Measurements from ENCODE around the gene CELF2. TPM values are rescaled to one million over a fixed set of nuclear protein-coding genes. Genes with fewer than 3 reads are reported as not detected.

CELF2 gene
- total RNA-seq, 1 experiment from 2014 or later: 28.7 TPM

- Histone ChIP-seq H3K4me2 (ENCODE audit: insufficient read depth, insufficient read length, low read length) (no peak overlapping the region), H3K4me1 (ENCODE audit: insufficient read depth, low read length) (no peaks in the 10 kb centered on the region), H3K27ac (ENCODE audit: insufficient read length, low read depth, low read length) (no peak overlapping the region), H2BK5ac (ENCODE audit: insufficient read length, low read length) (no peak overlapping the region), H3K23me2 (ENCODE audit: insufficient read length, low read depth, low read length, poor library complexity, severe bottlenecking) (no peaks in the 10 kb centered on the region), H3K9me3 (ENCODE audit: control insufficient read depth, low read depth, low read length) (no peaks in the 10 kb centered on the region), H4K91ac (ENCODE audit: insufficient read length, low read depth, low read length) (no peak overlapping the region), H2BK120ac (ENCODE audit: low read depth, low read length, poor library complexity, severe bottlenecking) (no peak overlapping the region), H3K79me1 (ENCODE audit: insufficient read depth, low read depth, low read length, poor library complexity, severe bottlenecking) (no peaks in the 10 kb centered on the region), H3K4ac (ENCODE audit: low read depth, low read length) (no peak overlapping the region), H3K18ac (ENCODE audit: insufficient read length, low read depth, low read length) (no peak overlapping the region), H3K23ac (ENCODE audit: insufficient read length, low read depth, low read length) (no peak overlapping the region), H2BK15ac (ENCODE audit: low read depth, low read length) (no peak overlapping the region), H2BK20ac (ENCODE audit: low read depth, low read length, poor library complexity, severe bottlenecking) (no peak overlapping the region), H3K14ac (ENCODE audit: insufficient read depth, low read length) (no peak overlapping the region), H3K9ac (ENCODE audit: extremely low read depth, insufficient read length, low read length) (no peak overlapping the region), H3T11ph (ENCODE audit: low read length) (no peak overlapping the region), H2AK5ac (ENCODE audit: insufficient read length, low read length) (no peak overlapping the region), H3K79me2 (ENCODE audit: insufficient read depth, low read length) (0 out of 2 replicates have a peak, but pooled peaks cover 2% of the 10 kb centered on the region), H4K8ac (replicated peaks; ENCODE audit: insufficient read length, low read depth, low read length) (no peak overlapping the region), H4K20me1 (ENCODE audit: control insufficient read depth, insufficient read depth, insufficient read length) (no peaks in the 10 kb centered on the region), H4K5ac (ENCODE audit: insufficient read length, low read depth, low read length) (no peak overlapping the region), H3K56ac (ENCODE audit: insufficient read length, low read depth, low read length) (no peak overlapping the region), H2AFZ (ENCODE audit: low read length) (no peak overlapping the region), H3K27me3 (ENCODE audit: insufficient read depth, low read length) (no peaks in the 10 kb centered on the region), H2BK12ac (ENCODE audit: insufficient read length, low read depth, low read length) (no peak overlapping the region)
- Mint-ChIP-seq H3K36me3 (ENCODE audit: insufficient read depth in 1 of 3, low read depth in 3 of 3) (peaks cover 0 to under 1% (median under 1%) of the 10 kb centered on the region in 3 experiments; a peak in 1 of 7 replicates), H3K27ac (no peak overlapping the region), H3K27me3 (ENCODE audit: low read depth) (no peaks in the 10 kb centered on the region), H3K4me3 (no peak overlapping the region), H3K9me3 (peaks cover 0 to under 1% of the 10 kb centered on the region in 2 experiments; a peak in 2 of 5 replicates), H3K4me1 (peaks cover 17% of the 10 kb centered on the region in 2 experiments)
- WGBS (ENCODE audit: extremely low coverage, insufficient read length, low lambda C conversion rate): no CpG with 5 or more reads among the region's 3 CpGs
- no peak for TF ChIP-seq CTCF (conservative IDR thresholded peaks at IDR 0.05)
- DNase-seq: no peak
These were observed 97.7 kb downstream of the CELF2 start for GRCh38 chr10:11115337-11115736.
